Metanephros (tissue), 1 donor: ENCODE results near the gene GARRE1. TPM values are rescaled to one million over a fixed set of nuclear protein-coding genes. Genes with fewer than 3 reads are reported as not detected.

Experiments
- total RNA-seq: library from RNA; depleted of rRNA; stranded (reverse); fragments of >200 nt; gene quantifications from one replicate; pipeline ENCODE4 v1.2.3, GENCODE V29; 2014

The GARRE1 gene
- total RNA-seq = 48.0 TPM

GRCh38 chr19:34254046-34254697, at the start of gene GARRE1:
Gene GARRE1 (plus strand): TSS chr19:34254554. CDS start chr19:34300474, 45,920 bp downstream.

Other genes with a start within 250 kb of the GARRE1 start
- gene LSM14A, start 82.0 kb upstream of the GARRE1 start, total RNA-seq = 200 TPM
- gene GPI, start 110.6 kb downstream of the GARRE1 start, total RNA-seq = 168 TPM
- 11.6 TPM for gene PDCD2L, start 149.8 kb downstream of the GARRE1 start, total RNA-seq
- 90.7 TPM for gene UBA2, start 173.8 kb downstream of the GARRE1 start, total RNA-seq
- gene WTIP, start 227.2 kb downstream of the GARRE1 start, total RNA-seq = 31.9 TPM